NOMO-1 treated with dmso at 0.1 percent for 144 hours (cell line): ENCODE results near the gene ESCO1.

Source experiments
- DNase-seq: peaks from one replicate; lab custom pipeline; 2025; ENCODE audit not compliant: unreplicated experiment; lab: John Stamatoyannopoulos, UW

ESCO1 gene

GRCh38 chr18:21489919-21490495 is 110.5 kb downstream of the ESCO1 start:
- no peak for DNase-seq

GRCh38 chr18:21489119-21489750 is 111.3 kb downstream of the ESCO1 start:
- DNase-seq, result peak; percentile 38

GRCh38 chr18:21486905-21487437 is 113.5 kb downstream of the ESCO1 start:
- no peak for DNase-seq

GRCh38 chr18:21484851-21485636 is 115.5 kb downstream of the ESCO1 start:
- DNase-seq, result no peak

- DNase-seq, result no peak
Measured at GRCh38 chr18:21483051-21483450, 117.5 kb downstream of the ESCO1 start.

GRCh38 chr18:21481739-21482138 is 118.8 kb downstream of the ESCO1 start:
- no peak for DNase-seq

GRCh38 chr18:21479721-21480120 is 120.8 kb downstream of the ESCO1 start:
- DNase-seq, result no peak
